Activated CD8-positive, alpha-beta memory T cell treated with anti-CD3 and anti-CD28 coated beads for 36 hours (primary cell): ENCODE measurements around the gene HNRNPL. TPM values are rescaled to one million over a fixed set of nuclear protein-coding genes. Genes with fewer than 3 reads are reported as not detected.
"Not testable (repeated sequence)": the region's sequence is repeated elsewhere in the genome, so short reads cannot be mapped to it uniquely, and the experiment has no call there.

Experiments
- CTCF ChIA-PET: fragments of 350-600 bp; sonication (Branson Sonifier 250); formaldehyde crosslinking; loops from one replicate; lab custom pipeline; 2021; ENCODE audit warnings: antibody characterized with exemption; lab: Charles Lee
- POLR2A ChIA-PET: fragments of 350-600 bp; sonication (Branson Sonifier 250); formaldehyde crosslinking; loops from one replicate; lab custom pipeline; 2021; ENCODE audit warnings: antibody characterized with exemption; lab: Charles Lee
- total RNA-seq, 2 experiments: library from RNA; stranded (reverse); gene quantifications; one replicate each; pipeline ENCODE4 v1.2.3, GENCODE V29; 2021

Gene HNRNPL
- total RNA-seq, 2 experiments from 2014 or later = 677 to 698 TPM

GRCh38 chr19:38819231-38819920 is 30.4 kb downstream of the HNRNPL start:
- CTCF ChIA-PET = no interaction called here
- POLR2A ChIA-PET = interaction anchor here (0.6 kb wide), 2 partner anchors 136 to 760 kb away, joined by 3 to 7 read pairs; no protein-coding TSS in a partner anchor

GRCh38 chr19:38817081-38817480 is 32.7 kb downstream of the HNRNPL start:
- POLR2A ChIA-PET = interaction anchor here (0.6 kb wide), 1 partner anchor 16 kb away, joined by 3 read pairs; no protein-coding TSS in a partner anchor
- CTCF ChIA-PET = no interaction called here

GRCh38 chr19:38816131-38816750 is 33.5 kb downstream of the HNRNPL start:
- CTCF ChIA-PET = no interaction called here
- POLR2A ChIA-PET = interaction anchor here (0.6 kb wide), 1 partner anchor 17 kb away, joined by 3 read pairs; no protein-coding TSS in a partner anchor

- ChIA-PET POLR2A (no interaction called here), CTCF (no interaction called here)
Observed at GRCh38 chr19:38815059-38816001, 34.5 kb downstream of the HNRNPL start.

GRCh38 chr19:38813932-38814331 is 35.9 kb downstream of the HNRNPL start:
- POLR2A ChIA-PET = interaction anchor here (0.7 kb wide), 1 partner anchor 14 kb away, joined by 3 read pairs; no protein-coding TSS in a partner anchor
- CTCF ChIA-PET = interaction anchor here (0.7 kb wide), 1 partner anchor 155 kb away, joined by 3 read pairs; no protein-coding TSS in a partner anchor

GRCh38 chr19:38813323-38813722 is 36.5 kb downstream of the HNRNPL start:
- ChIA-PET CTCF (interaction anchor here (0.7 kb wide), 1 partner anchor 154 kb away, joined by 3 read pairs; no protein-coding TSS in a partner anchor), POLR2A (no interaction called here)

- ChIA-PET POLR2A (no interaction called here), CTCF (no interaction called here)
Observed at GRCh38 chr19:38812841-38813320, 36.9 kb downstream of the HNRNPL start, which contains the start of gene LGALS4. TSS of gene LGALS4 (minus strand) at chr19:38812945. CDS start at chr19:38812886, 59 bp downstream.

GRCh38 chr19:38812009-38812840 is 37.6 kb downstream of the HNRNPL start:
- ChIA-PET POLR2A (no interaction called here), CTCF (no interaction called here)

GRCh38 chr19:38809592-38810252 is 40.1 kb downstream of the HNRNPL start:
- CTCF ChIA-PET = interaction anchor here (0.7 kb wide), 1 partner anchor 265 kb away, joined by 3 read pairs; no protein-coding TSS in a partner anchor
- POLR2A ChIA-PET = no interaction called here

GRCh38 chr19:38808741-38809140 is 41.0 kb downstream of the HNRNPL start:
- CTCF ChIA-PET = interaction anchor here (0.6 to 0.7 kb wide), 2 partner anchors 30 to 264 kb away, joined by 3 read pairs; no protein-coding TSS in a partner anchor

GRCh38 chr19:38807374-38808098 is 42.2 kb downstream of the HNRNPL start:
- CTCF ChIA-PET = not testable (repeated sequence)
- POLR2A ChIA-PET = interaction anchor here (0.7 kb wide), 1 partner anchor 120 kb away, joined by 4 read pairs; no protein-coding TSS in a partner anchor

More at GRCh38 chr19:38808741-38809140, 41.0 kb downstream of the HNRNPL start:
- POLR2A ChIA-PET = no interaction called here

- ChIA-PET POLR2A (no interaction called here), CTCF (no interaction called here)
Observed at GRCh38 chr19:38806371-38806770, 43.4 kb downstream of the HNRNPL start.

GRCh38 chr19:38805180-38805579 is 44.6 kb downstream of the HNRNPL start:
- ChIA-PET CTCF (interaction anchor here (0.6 kb wide), 1 partner anchor 64 kb away, joined by 3 read pairs; no protein-coding TSS in a partner anchor), POLR2A (interaction anchor here (0.6 kb wide), 1 partner anchor 65 kb away, joined by 5 read pairs; no protein-coding TSS in a partner anchor)

GRCh38 chr19:38803543-38803942 is 46.2 kb downstream of the HNRNPL start:
- ChIA-PET POLR2A (no interaction called here), CTCF (interaction anchor here (0.5 to 0.6 kb wide), 2 partner anchors 26 to 371 kb away, joined by 3 to 4 read pairs; no protein-coding TSS in a partner anchor)

GRCh38 chr19:38801359-38802095 is 48.3 kb downstream of the HNRNPL start:
- ChIA-PET POLR2A (no interaction called here), CTCF (no interaction called here)
